Kidney (tissue), 14 donors: Measurements from ENCODE around the gene GAN. TPM values are rescaled to one million over a fixed set of nuclear protein-coding genes. Genes with fewer than 3 reads are reported as not detected.

Experiments used
- DNase-seq, 5 donors: peaks; one replicate each; pipeline ENCODE4 v3.0.0-alpha.2; 2013 to 2020
- FAIRE-seq: peaks from 2 replicates; lab custom pipeline; 2012; peaks lifted over from hg19 to GRCh38; lab: Jason Lieb, UNC
- H3K27ac ChIP-seq, 2 donors: one replicate each; pipeline ENCODE4 v1.7.0; 2013; ENCODE audit warnings: low read depth in 2 of 2, low read length in 2 of 2, inconsistent platforms in 1 of 2
- H3K27me3 ChIP-seq: one replicate; pipeline ENCODE4 v1.7.1; 2013; ENCODE audit warnings: low read length, inconsistent platforms; ENCODE audit not compliant: control insufficient read depth, insufficient read depth
- H3K36me3 ChIP-seq, 3 donors: one replicate each; pipeline versions ENCODE4 v1.7.0 to v1.7.1; 2013; ENCODE audit warnings: low read length in 3 of 3, control low read depth in 1 of 3, inconsistent platforms in 1 of 3; ENCODE audit not compliant: insufficient read depth in 3 of 3, control insufficient read depth in 2 of 3
- H3K4me1 ChIP-seq, 3 donors: one replicate each; pipeline versions ENCODE4 v1.7.0 to v1.7.1; 2013; ENCODE audit warnings: low read length in 3 of 3, inconsistent platforms in 1 of 3, low read depth in 1 of 3; ENCODE audit not compliant: control insufficient read depth in 2 of 3, insufficient read depth in 2 of 3
- H3K4me3 ChIP-seq, 3 donors: one replicate each; pipeline versions ENCODE4 v1.7.0 to v1.8.1; 2013; ENCODE audit warnings: low read length in 3 of 3, control low read depth in 1 of 3, inconsistent platforms in 1 of 3
- H3K9ac ChIP-seq, 3 donors: one replicate each; pipeline versions ENCODE4 v1.7.0 to v1.7.1; 2013; ENCODE audit warnings: low read length in 3 of 3, control low read depth in 1 of 3, inconsistent platforms in 1 of 3
- H3K9me3 ChIP-seq, 3 donors: one replicate each; pipeline versions ENCODE4 v1.7.0 to v1.7.1; 2013; ENCODE audit warnings: low read length in 3 of 3, control low read depth in 1 of 3, inconsistent platforms in 1 of 3; ENCODE audit not compliant: control insufficient read depth in 2 of 3, insufficient read depth in 1 of 3
- CTCF ChIP-seq: IDR thresholded peaks from 3 replicates; pipeline ENCODE4 v1.5.1; 2012; ENCODE audit warnings: mild to moderate bottlenecking, moderate library complexity, borderline replicate concordance; ENCODE audit not compliant: insufficient read depth; ENCODE audit errors: extremely low read depth
- intact Hi-C: fragments of 100-400 bp; cut with DNase I; formaldehyde crosslinking; loops from one replicate; pipeline ENCODE4 v1.11.1; 2022
- polyA plus RNA-seq: library from polyadenylated mRNA; stranded (reverse); fragments of 350-450 nt; fragmentation: Illumina TruSeq; extraction: RNeasy Lipid Tissue Mini Kit (QIAGEN cat#74804); gene quantifications from one replicate; pipeline ENCODE4 v1.2.3, GENCODE V29; 2014; ENCODE audit warnings: low read depth, low replicate concordance; ENCODE audit not compliant: insufficient read depth
- total RNA-seq: library from RNA; stranded (reverse); fragmentation: NEBNext Ultra II Directional; extraction: Animal tissue kit (Norgen Biotek cat#: 25700); gene quantifications from one replicate; pipeline ENCODE4 v1.2.1, GENCODE V29; 2021
- donor health status: control.
- donor health status: control.
- donor health status: control.
- donor health status: control.
- donor health status: control.
- donor health status: DM: yes; HTN: yes; CAD: no.
- donor health status: Normal renal cell carcinoma (clear cell type).

The GAN gene
- total and polyA plus RNA-seq, 2 donors from 2014 or later: 0.60 to 7.7 TPM

- intact Hi-C loops: no loop called here
Observed at GRCh38 chr16:81310045-81310644, 4.6 kb upstream of the GAN start.

GRCh38 chr16:81311762-81312161, 3.0 kb upstream of the GAN start:
- intact Hi-C loops: no loop called here
- no peaks in the 10 kb centered on the region for H3K27me3 ChIP-seq
- no peak overlapping the region for H3K4me3 ChIP-seq
- no peak overlapping the region for H3K9ac ChIP-seq
- DNase-seq: no peak
- H3K4me1 ChIP-seq: peaks cover 0 to 9% (median 4%) of the 10 kb centered on the region in 3 donors
- no peak for TF ChIP-seq CTCF
- no peak overlapping the region for H3K27ac ChIP-seq
- H3K9me3 ChIP-seq: no peaks in the 10 kb centered on the region
- no peak for FAIRE-seq
- H3K36me3 ChIP-seq: no peaks in the 10 kb centered on the region

More at GRCh38 chr16:81310045-81310644, 4.6 kb upstream of the GAN start:
- Histone ChIP-seq H3K9ac (no peak overlapping the region), H3K27me3 (no peaks in the 10 kb centered on the region), H3K36me3 (no peaks in the 10 kb centered on the region), H3K9me3 (no peaks in the 10 kb centered on the region), H3K27ac (no peak overlapping the region), H3K4me1 (peaks cover 0 to 9% (median 4%) of the 10 kb centered on the region in 3 donors), H3K4me3 (no peak overlapping the region)
- no peak for TF ChIP-seq CTCF
- no peak for FAIRE-seq
- DNase-seq: no peak

- Histone ChIP-seq H3K4me1 (peaks cover 0 to 9% (median 4%) of the 10 kb centered on the region in 3 donors), H3K27ac (peak overlapping the region; percentile 65 to 78), H3K36me3 (no peaks in the 10 kb centered on the region), H3K27me3 (no peaks in the 10 kb centered on the region), H3K9ac (peak overlapping the region; percentile 89 to 92 (median 92)), H3K9me3 (no peaks in the 10 kb centered on the region), H3K4me3 (peak overlapping the region; percentile 93 to 99 (median 94))
- intact Hi-C loops: no loop called here
- DNase-seq: peak in 3 of 5 donors; percentile 7 to 37 (median 11)
- no peak for TF ChIP-seq CTCF
- no peak for FAIRE-seq
Observed at GRCh38 chr16:81313701-81314602, 810 bp upstream of the GAN start.
